IMR-90 (cell line): Measurements from ENCODE around the gene RAP1GAP2. TPM values are rescaled to one million over a fixed set of nuclear protein-coding genes. Genes with fewer than 3 reads are reported as not detected.

Experiments used
- ATAC-seq: fragments of 200-7000 bp; cut with Tn5 transposase; 2 replicates; pipeline ENCODE4 v1.9.1; 2020; ENCODE audit warnings: low read depth, mild to moderate bottlenecking, moderate library complexity
- BruUV-seq: library from RNA; stranded (reverse); fragments of 400-500 nt; replicated peaks from 2 replicates; lab custom pipeline; 2021; lab: Mats Ljungman, UMichigan
- CTCF ChIA-PET: fragments of 300-600 bp; formaldehyde crosslinking; extraction: SDS; loops from one replicate; lab custom pipeline; 2021; ENCODE audit warnings: antibody characterized with exemption; lab: Yijun Ruan, JAX
- POLR2A ChIA-PET: fragments of 300-600 bp; sonication (Branson Sonifier 250); formaldehyde crosslinking; loops from one replicate; lab custom pipeline; 2022; ENCODE audit warnings: antibody characterized with exemption; ENCODE audit not compliant: unreplicated experiment; lab: Charles Lee
- DNase-seq: peaks from one replicate; pipeline ENCODE4 v3.0.0; 2013
- H2AFZ ChIP-seq: replicated peaks from 2 replicates; pipeline ENCODE3; 2013; ENCODE audit warnings: low read length, mild to moderate bottlenecking; ENCODE audit not compliant: poor library complexity
- H2AK5ac ChIP-seq: 2 replicates; pipeline ENCODE4 v1.6.1; 2013; ENCODE audit warnings: low read depth, low read length, inconsistent platforms
- H2AK9ac ChIP-seq: replicated peaks from 2 replicates; pipeline ENCODE3; 2013; ENCODE audit warnings: mild to moderate bottlenecking, low read depth, low read length, moderate library complexity; ENCODE audit not compliant: poor library complexity
- H2BK120ac ChIP-seq: 2 replicates; pipeline ENCODE4 v1.6.1; 2013; ENCODE audit warnings: low read depth, low read length, inconsistent platforms
- H2BK15ac ChIP-seq: 3 replicates; pipeline ENCODE4 v1.6.1; 2013; ENCODE audit warnings: low read depth, low read length, inconsistent platforms
- H2BK20ac ChIP-seq: 2 replicates; pipeline ENCODE4 v1.6.1; 2013; ENCODE audit warnings: low read depth, mild to moderate bottlenecking, inconsistent platforms, low read length, moderate library complexity
- H2BK5ac ChIP-seq: 2 replicates; pipeline ENCODE4 v1.6.1; 2013; ENCODE audit warnings: mild to moderate bottlenecking, low read depth, low read length, inconsistent platforms; ENCODE audit not compliant: poor library complexity, severe bottlenecking
- H3K14ac ChIP-seq: replicated peaks from 2 replicates; pipeline ENCODE4 v1.6.1; 2013; ENCODE audit warnings: low read depth, low read length, inconsistent platforms
- H3K18ac ChIP-seq: 2 replicates; pipeline ENCODE4 v1.6.1; 2013; ENCODE audit warnings: low read depth, low read length, control low read depth
- H3K23ac ChIP-seq: 2 replicates; pipeline ENCODE4 v1.6.1; 2013; ENCODE audit warnings: low read depth, low read length, inconsistent platforms
- H3K27ac ChIP-seq: 2 replicates; pipeline ENCODE4 v1.5.1; 2013; ENCODE audit warnings: mild to moderate bottlenecking, control low read depth, low read length; ENCODE audit not compliant: insufficient read depth
- H3K27me3 ChIP-seq: 2 replicates; pipeline ENCODE4 v1.6.1; 2013; ENCODE audit warnings: low read length; ENCODE audit not compliant: control insufficient read depth, insufficient read depth
- H3K36me3 ChIP-seq: 2 replicates; pipeline ENCODE4 v1.6.1; 2013; ENCODE audit warnings: low read length, mixed read lengths; ENCODE audit not compliant: control insufficient read depth, insufficient read depth
- H3K4ac ChIP-seq: 2 replicates; pipeline ENCODE4 v1.6.1; 2013; ENCODE audit warnings: low read depth, low read length, inconsistent platforms
- H3K4me1 ChIP-seq: 2 replicates; pipeline ENCODE4 v1.6.1; 2013; ENCODE audit warnings: low read length, mixed read lengths; ENCODE audit not compliant: control insufficient read depth, insufficient read depth
- H3K4me2 ChIP-seq: 2 replicates; pipeline ENCODE4 v1.6.1; 2013; ENCODE audit warnings: low read depth, mild to moderate bottlenecking, control low read depth, low read length, moderate library complexity
- H3K4me3 ChIP-seq: 2 replicates; pipeline ENCODE4 v1.5.1; 2013; ENCODE audit warnings: low read depth, mild to moderate bottlenecking, control low read depth, low read length, moderate library complexity; ENCODE audit not compliant: insufficient read depth
- H3K56ac ChIP-seq: 2 replicates; pipeline ENCODE4 v1.6.1; 2013; ENCODE audit warnings: low read length, inconsistent platforms; ENCODE audit not compliant: insufficient read depth; ENCODE audit errors: extremely low read depth
- H3K79me1 ChIP-seq, 2 experiments: 2 replicates each; pipeline ENCODE4 v1.6.1; 2013; ENCODE audit warnings: low read length in 2 of 2, inconsistent platforms in 1 of 2, low read depth in 1 of 2
- H3K9ac ChIP-seq: 2 replicates; pipeline ENCODE4 v1.6.1; 2013; ENCODE audit warnings: low read depth, low read length, control low read depth
- H3K9me1 ChIP-seq: 2 replicates; pipeline ENCODE4 v1.6.1; 2013; ENCODE audit warnings: low read length, inconsistent platforms; ENCODE audit not compliant: insufficient read depth
- H3K9me3 ChIP-seq: 2 replicates; pipeline ENCODE4 v1.6.1; 2013; ENCODE audit warnings: low read length; ENCODE audit not compliant: control insufficient read depth, insufficient read depth
- H4K20me1 ChIP-seq: 2 replicates; pipeline ENCODE4 v1.6.1; 2013; ENCODE audit warnings: low read length, inconsistent platforms; ENCODE audit not compliant: insufficient read depth
- H4K5ac ChIP-seq: 2 replicates; pipeline ENCODE4 v1.6.1; 2013; ENCODE audit warnings: mild to moderate bottlenecking, low read depth, low read length, control low read depth
- H4K8ac ChIP-seq, 2 experiments: 2 replicates each; pipeline ENCODE4 v1.6.1; 2013; ENCODE audit warnings: low read depth in 2 of 2, low read length in 2 of 2, control low read depth in 1 of 2, inconsistent platforms in 1 of 2
- H4K91ac ChIP-seq: 2 replicates; pipeline ENCODE4 v1.6.1; 2013; ENCODE audit warnings: low read depth, low read length, inconsistent platforms; ENCODE audit not compliant: insufficient read depth
- BHLHE40 ChIP-seq: fragments of 150-350 bp; IDR thresholded peaks from 2 replicates; pipeline ENCODE4 v1.6.1; 2016; ENCODE audit warnings: mild to moderate bottlenecking, low read depth, low read length
- CEBPB ChIP-seq: IDR thresholded peaks from 2 replicates; pipeline ENCODE4 v1.6.1; 2012; ENCODE audit warnings: low read depth, low read length, improper control_type of control experiment
- CHD1 ChIP-seq: IDR thresholded peaks from 2 replicates; pipeline ENCODE4 v1.6.1; 2012; ENCODE audit warnings: low read depth, low read length, improper control_type of control experiment
- FOS ChIP-seq: fragments of 150-350 bp; IDR thresholded peaks from 2 replicates; pipeline ENCODE4 v1.6.1; 2016; ENCODE audit warnings: low read depth, low read length
- MAFK ChIP-seq: IDR thresholded peaks from 2 replicates; pipeline ENCODE4 v1.6.1; 2012; ENCODE audit warnings: low read depth, low read length, improper control_type of control experiment
- MAZ ChIP-seq: IDR thresholded peaks from 2 replicates; pipeline ENCODE4 v1.6.1; 2012; ENCODE audit warnings: low read depth, mild to moderate bottlenecking, low read length, improper control_type of control experiment, moderate library complexity, borderline replicate concordance
- MXI1 ChIP-seq: IDR thresholded peaks from 2 replicates; pipeline ENCODE4 v1.6.1; 2012; ENCODE audit warnings: low read depth, mild to moderate bottlenecking, low read length, moderate library complexity, borderline replicate concordance
- NFE2L2 ChIP-seq: fragments of 150-350 bp; IDR thresholded peaks from 2 replicates; pipeline ENCODE4 v1.6.1; 2016; ENCODE audit warnings: low read depth, mild to moderate bottlenecking, low read length
- POLR2A ChIP-seq: IDR thresholded peaks from 2 replicates; pipeline ENCODE4 v1.6.1; 2012; ENCODE audit warnings: mild to moderate bottlenecking, low read depth, low read length
- RAD21 ChIP-seq: IDR thresholded peaks from 2 replicates; pipeline ENCODE4 v1.6.1; 2012; ENCODE audit warnings: low read length, improper control_type of control experiment
- RCOR1 ChIP-seq: IDR thresholded peaks from 2 replicates; pipeline ENCODE4 v1.6.1; 2012; ENCODE audit warnings: mild to moderate bottlenecking, low read length, improper control_type of control experiment; ENCODE audit not compliant: insufficient replicate concordance
- RFX5 ChIP-seq: IDR thresholded peaks from 2 replicates; pipeline ENCODE4 v1.8.0; 2012; ENCODE audit warnings: low read depth, mild to moderate bottlenecking, low read length, moderate library complexity
- SMC3 ChIP-seq: fragments of 150-350 bp; IDR thresholded peaks from 2 replicates; pipeline ENCODE4 v1.6.1; 2016; ENCODE audit warnings: low read depth, mild to moderate bottlenecking, antibody characterized with exemption, low read length, moderate library complexity
- USF2 ChIP-seq: fragments of 150-350 bp; IDR thresholded peaks from 2 replicates; pipeline ENCODE4 v1.6.1; 2017; ENCODE audit warnings: mild to moderate bottlenecking, antibody characterized with exemption, low read length, low read depth
- WGBS, 2 experiments: methylation state at CpG; one replicate each; pipeline versions ENCODE4 v1.1.5 to v1.1.7; 2013; ENCODE audit warnings: missing lambda C conversion rate in 2 of 2; ENCODE audit not compliant: insufficient read length in 1 of 2; ENCODE audit errors: extremely low coverage in 2 of 2; 5-methylcytosine and 5-hydroxymethylcytosine counted together
- dilution Hi-C: fragments of 300-500 bp; cut with HindIII; formaldehyde crosslinking; loops from one replicate; pipeline ENCODE4 v1.14.3; 2018; ENCODE audit warnings: low sequenced_read_pairs; ENCODE audit not compliant: unreplicated experiment
- in situ Hi-C: fragments of 300-500 bp; cut with MboI; formaldehyde crosslinking; loops from 3 replicates; pipeline ENCODE4 v1.14.3; 2019; ENCODE audit warnings: low sequenced_read_pairs, inconsistent platforms, mixed read lengths
- intact Hi-C: fragments of 100-400 bp; cut with micrococcal nuclease; formaldehyde crosslinking; loops from 2 replicates; pipeline ENCODE4 v1.10.0; 2022
- polyA plus RNA-seq, 3 experiments: library from polyadenylated mRNA; depleted of rRNA; stranded (reverse); fragments of >200 nt; gene quantifications; 2 replicates each; pipeline ENCODE4 v1.2.3, GENCODE V29; 2012; ENCODE audit warnings: low replicate concordance in 1 of 3
- total RNA-seq: library from RNA; depleted of rRNA; stranded (reverse); fragments of >200 nt; gene quantifications from 2 replicates; pipeline ENCODE4 v1.2.3, GENCODE V29; 2012
- TF ChIP-seq, protein P1 (sequence below): conservative IDR thresholded peaks from 2 replicates; pipeline ENCODE4 v1.5.1; 2012; ENCODE audit warnings: mild to moderate bottlenecking, low read depth, low read length, improper control_type of control experiment
- TF ChIP-seq, protein P2 (sequence below): fragments of 150-350 bp; IDR thresholded peaks from 2 replicates; pipeline ENCODE4 v1.6.1; 2016; ENCODE audit warnings: low read depth, mild to moderate bottlenecking, low read length, moderate library complexity, borderline replicate concordance

RAP1GAP2 gene
- total and polyA plus RNA-seq, 2 of the 4 experiments (the other 2 are of a cell fraction), result 5.7 to 7.5 TPM

- Histone ChIP-seq H3K4me2 (no peak overlapping the region), H2BK120ac (no peak overlapping the region), H3K9ac (no peak overlapping the region), H3K9me1 (no peaks in the 10 kb centered on the region), H3K18ac (no peak overlapping the region), H3K14ac (no peak overlapping the region; the same call in 1 of the 2 replicates), H3K4ac (no peak overlapping the region), H3K79me1 (no peaks in the 10 kb centered on the region), H3K23ac (no peak overlapping the region), H4K5ac (no peak overlapping the region), H4K91ac (no peak overlapping the region), H3K27me3 (no peaks in the 10 kb centered on the region; the same call in 1 of the 2 replicates), H2AFZ (peak overlapping the region; percentile 61), H3K9me3 (peaks cover 9% of the 10 kb centered on the region), H3K4me3 (no peak overlapping the region), H4K8ac (no peak overlapping the region), H3K36me3 (no peaks in the 10 kb centered on the region), H3K4me1 (no peaks in the 10 kb centered on the region), H2BK15ac (no peak overlapping the region), H2BK20ac (no peak overlapping the region), H4K20me1 (no peaks in the 10 kb centered on the region; the same call in 1 of the 2 replicates), H3K27ac (no peak overlapping the region), H2AK5ac (no peak overlapping the region), H2AK9ac (peak overlapping the region; percentile 28), H2BK5ac (no peak overlapping the region), H3K56ac (no peak overlapping the region)
- intact Hi-C loops (no loop called here), in situ Hi-C loops (loop anchor here (25.0 kb wide), 1 partner anchor 773 kb away; the partner anchor contains the start of gene ITGAE), dilution Hi-C loops (no loop called here)
- WGBS, 2 experiments, result 40% methylated on average over 2 of the region's 5 CpGs; no CpG with 5 or more reads in 1 of the 2 experiments
- DNase-seq, result no peak
- BruUV-seq, result no TSS peak
- ChIA-PET CTCF (no interaction called here), POLR2A (no interaction called here)
- TF ChIP-seq POLR2A (no peak), RCOR1 (no peak), USF2 (no peak), SMC3 (no peak), NFE2L2 (no peak), MXI1 (no peak), RAD21 (no peak), RFX5 (no peak), FOS (no peak), CEBPB (no peak), BHLHE40 (no peak), MAZ (no peak), CHD1 (no peak), MAFK (no peak)
- TF ChIP-seq, protein P1, sequence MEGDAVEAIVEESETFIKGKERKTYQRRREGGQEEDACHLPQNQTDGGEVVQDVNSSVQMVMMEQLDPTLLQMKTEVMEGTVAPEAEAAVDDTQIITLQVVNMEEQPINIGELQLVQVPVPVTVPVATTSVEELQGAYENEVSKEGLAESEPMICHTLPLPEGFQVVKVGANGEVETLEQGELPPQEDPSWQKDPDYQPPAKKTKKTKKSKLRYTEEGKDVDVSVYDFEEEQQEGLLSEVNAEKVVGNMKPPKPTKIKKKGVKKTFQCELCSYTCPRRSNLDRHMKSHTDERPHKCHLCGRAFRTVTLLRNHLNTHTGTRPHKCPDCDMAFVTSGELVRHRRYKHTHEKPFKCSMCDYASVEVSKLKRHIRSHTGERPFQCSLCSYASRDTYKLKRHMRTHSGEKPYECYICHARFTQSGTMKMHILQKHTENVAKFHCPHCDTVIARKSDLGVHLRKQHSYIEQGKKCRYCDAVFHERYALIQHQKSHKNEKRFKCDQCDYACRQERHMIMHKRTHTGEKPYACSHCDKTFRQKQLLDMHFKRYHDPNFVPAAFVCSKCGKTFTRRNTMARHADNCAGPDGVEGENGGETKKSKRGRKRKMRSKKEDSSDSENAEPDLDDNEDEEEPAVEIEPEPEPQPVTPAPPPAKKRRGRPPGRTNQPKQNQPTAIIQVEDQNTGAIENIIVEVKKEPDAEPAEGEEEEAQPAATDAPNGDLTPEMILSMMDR, result no peak
- TF ChIP-seq, protein P2, sequence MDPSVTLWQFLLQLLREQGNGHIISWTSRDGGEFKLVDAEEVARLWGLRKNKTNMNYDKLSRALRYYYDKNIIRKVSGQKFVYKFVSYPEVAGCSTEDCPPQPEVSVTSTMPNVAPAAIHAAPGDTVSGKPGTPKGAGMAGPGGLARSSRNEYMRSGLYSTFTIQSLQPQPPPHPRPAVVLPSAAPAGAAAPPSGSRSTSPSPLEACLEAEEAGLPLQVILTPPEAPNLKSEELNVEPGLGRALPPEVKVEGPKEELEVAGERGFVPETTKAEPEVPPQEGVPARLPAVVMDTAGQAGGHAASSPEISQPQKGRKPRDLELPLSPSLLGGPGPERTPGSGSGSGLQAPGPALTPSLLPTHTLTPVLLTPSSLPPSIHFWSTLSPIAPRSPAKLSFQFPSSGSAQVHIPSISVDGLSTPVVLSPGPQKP, result no peak
- no peak for ATAC-seq
Observed at GRCh38 chr17:3038941-3039340, 242.7 kb downstream of the RAP1GAP2 start.
